ENCODE data around the gene PVALB. TPM values are rescaled to one million over a fixed set of nuclear protein-coding genes. Genes with fewer than 3 reads are reported as not detected.

Gene PVALB
- total RNA-seq, 2 donors from 2014 or later: not detected

DNA sequence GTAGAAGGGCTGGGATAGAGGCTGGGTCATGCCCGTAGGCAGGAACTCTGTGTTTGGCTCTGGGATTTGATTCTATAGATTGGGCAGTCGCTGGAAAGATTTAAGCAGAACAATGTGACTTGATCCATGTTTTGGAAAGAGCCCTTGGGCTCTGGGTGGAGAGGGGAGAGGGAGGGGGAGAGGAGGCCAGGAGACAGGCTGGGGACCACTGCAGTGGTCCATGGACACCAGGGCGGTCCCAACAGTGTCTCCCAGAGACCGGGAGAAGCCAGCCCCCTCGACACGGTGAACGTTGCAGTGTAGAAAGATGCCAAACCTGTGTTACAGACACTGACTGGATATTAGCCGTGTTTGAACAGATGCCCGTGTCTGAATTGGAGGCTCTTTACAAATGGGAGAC is 19.5 kb downstream of the PVALB start:
- no peak overlapping the region for H3K4me3 Mint-ChIP-seq
- DNase-seq: no peak
- H3K27ac Mint-ChIP-seq: no peak overlapping the region
- no peaks in the 10 kb centered on the region for H3K27me3 Mint-ChIP-seq (ENCODE audit: low read depth)
- H3K9me3 Mint-ChIP-seq: no peaks in the 10 kb centered on the region
- ATAC-seq (replicated peaks in 1 of 2): no peak
- H3K36me3 Mint-ChIP-seq (ENCODE audit: insufficient read depth in 2 of 2): no peaks in the 10 kb centered on the region
- no peaks in the 10 kb centered on the region for H3K4me1 Mint-ChIP-seq (ENCODE audit: low read depth)

DNA sequence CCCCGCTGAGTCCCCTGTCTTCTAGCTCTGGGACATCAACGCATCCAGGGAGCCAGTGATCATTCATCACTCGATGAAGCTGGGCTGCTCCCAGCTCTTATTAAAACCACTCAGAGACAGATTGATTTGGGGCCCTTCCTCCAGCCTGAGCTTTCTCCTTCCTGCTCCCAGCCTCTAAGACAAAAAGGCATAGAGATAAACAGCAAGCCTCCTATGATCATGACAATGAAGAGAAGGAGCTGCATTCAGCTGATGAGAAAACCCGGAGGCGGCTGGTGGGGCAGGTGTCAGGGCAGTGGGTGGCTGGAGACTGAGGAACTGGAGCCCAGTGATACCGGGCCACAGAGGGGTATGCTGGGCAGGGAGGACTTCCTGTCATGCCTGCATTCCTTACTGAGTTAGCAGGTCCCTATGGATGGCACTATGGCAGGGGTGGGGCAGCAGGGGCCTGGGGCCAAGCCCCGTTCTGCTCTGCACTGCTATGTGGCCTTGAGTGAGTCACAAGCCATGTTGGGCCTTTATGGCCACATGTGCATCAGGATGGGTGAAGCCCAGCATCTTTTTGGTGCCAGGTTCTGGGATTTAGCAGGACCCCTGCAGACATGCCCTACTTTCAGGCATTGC is 20.2 kb downstream of the PVALB start:
- H3K36me3 Mint-ChIP-seq (ENCODE audit: insufficient read depth in 2 of 2): no peaks in the 10 kb centered on the region
- no peak overlapping the region for H3K4me3 Mint-ChIP-seq
- H3K27ac Mint-ChIP-seq: no peak overlapping the region
- ATAC-seq (replicated peaks in 1 of 2) (no peak), DNase-seq (no peak)
- H3K27me3 Mint-ChIP-seq (ENCODE audit: low read depth): no peaks in the 10 kb centered on the region
- H3K9me3 Mint-ChIP-seq: no peaks in the 10 kb centered on the region
- H3K4me1 Mint-ChIP-seq (ENCODE audit: low read depth): no peaks in the 10 kb centered on the region

DNA sequence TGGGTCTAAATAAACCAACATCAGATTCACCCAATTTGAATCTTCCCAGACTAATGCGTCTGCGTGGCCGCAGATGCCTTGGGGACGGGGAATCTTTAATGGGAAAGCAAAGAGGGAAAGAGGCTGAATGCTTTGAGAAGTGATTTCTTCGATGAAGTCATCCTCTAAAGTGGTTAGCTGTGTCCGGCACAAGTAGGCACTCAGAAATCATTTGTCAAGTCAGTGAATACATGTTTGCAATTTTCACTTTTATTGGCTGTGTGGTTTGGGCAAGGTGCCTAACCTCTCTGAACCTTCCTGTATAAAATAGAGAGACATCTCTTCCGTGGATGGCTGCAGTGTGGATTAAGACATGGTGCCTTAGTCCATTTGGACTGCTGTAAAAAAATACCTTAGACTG is 21.2 kb downstream of the PVALB start:
- DNase-seq: no peak
- no peak for ATAC-seq (replicated peaks in 1 of 2)
- Mint-ChIP-seq H3K9me3 (no peaks in the 10 kb centered on the region), H3K4me3 (no peak overlapping the region), H3K36me3 (ENCODE audit: insufficient read depth in 2 of 2) (no peaks in the 10 kb centered on the region), H3K4me1 (ENCODE audit: low read depth) (peaks cover 9% of the 10 kb centered on the region), H3K27me3 (ENCODE audit: low read depth) (no peaks in the 10 kb centered on the region), H3K27ac (no peak overlapping the region)

- Mint-ChIP-seq H3K9me3 (no peaks in the 10 kb centered on the region), H3K36me3 (ENCODE audit: insufficient read depth in 2 of 2) (no peaks in the 10 kb centered on the region), H3K27me3 (ENCODE audit: low read depth) (no peaks in the 10 kb centered on the region), H3K4me3 (peak overlapping the region in 1 of 2 donors; percentile 13), H3K27ac (no peak overlapping the region), H3K4me1 (ENCODE audit: low read depth) (peaks cover 15% of the 10 kb centered on the region)
- ATAC-seq (replicated peaks in 1 of 2) (peak; percentile 100), DNase-seq (peak; percentile 67 to 69)
Observed at GRCh38 chr22:36790648-36791047, 26.2 kb downstream of the PVALB start.

- peaks cover 19% of the 10 kb centered on the region for H3K4me1 Mint-ChIP-seq (ENCODE audit: low read depth)
- H3K36me3 Mint-ChIP-seq (ENCODE audit: insufficient read depth in 2 of 2): no peaks in the 10 kb centered on the region
- no peak overlapping the region for H3K27ac Mint-ChIP-seq
- peaks cover 6% of the 10 kb centered on the region for H3K27me3 Mint-ChIP-seq (ENCODE audit: low read depth)
- ATAC-seq (replicated peaks in 1 of 2) (no peak), DNase-seq (no peak)
- H3K9me3 Mint-ChIP-seq: no peaks in the 10 kb centered on the region
- H3K4me3 Mint-ChIP-seq: no peak overlapping the region
Observed at GRCh38 chr22:36787204-36787988, 29.4 kb downstream of the PVALB start.

DNA sequence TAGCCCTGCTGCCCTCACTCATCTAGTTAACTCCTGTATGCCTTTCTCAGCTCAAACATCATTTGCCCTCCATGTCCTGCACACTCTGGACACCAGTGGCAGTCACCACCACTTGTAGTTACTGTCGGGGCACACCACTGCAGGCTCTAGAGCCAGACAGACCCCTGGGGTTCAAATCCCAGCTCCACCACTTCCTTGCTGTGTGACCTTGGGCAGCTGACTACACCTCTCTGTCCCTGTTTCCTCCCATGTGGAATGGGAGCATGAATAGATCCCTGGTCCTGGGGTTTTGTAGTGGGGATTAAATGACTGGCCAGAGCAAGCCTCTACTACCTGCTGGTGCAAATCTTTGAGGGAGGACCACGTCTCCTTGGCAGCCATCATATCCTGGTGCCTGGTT is 33.1 kb downstream of the PVALB start:
- H3K4me3 Mint-ChIP-seq: no peak overlapping the region
- H3K9me3 Mint-ChIP-seq: no peaks in the 10 kb centered on the region
- H3K27ac Mint-ChIP-seq: no peak overlapping the region
- no peaks in the 10 kb centered on the region for H3K36me3 Mint-ChIP-seq (ENCODE audit: insufficient read depth in 2 of 2)
- DNase-seq (no peak), ATAC-seq (replicated peaks in 1 of 2) (no peak)
- peaks cover 28% of the 10 kb centered on the region for H3K4me1 Mint-ChIP-seq (ENCODE audit: low read depth)
- H3K27me3 Mint-ChIP-seq (ENCODE audit: low read depth): peaks cover 6% of the 10 kb centered on the region

DNA sequence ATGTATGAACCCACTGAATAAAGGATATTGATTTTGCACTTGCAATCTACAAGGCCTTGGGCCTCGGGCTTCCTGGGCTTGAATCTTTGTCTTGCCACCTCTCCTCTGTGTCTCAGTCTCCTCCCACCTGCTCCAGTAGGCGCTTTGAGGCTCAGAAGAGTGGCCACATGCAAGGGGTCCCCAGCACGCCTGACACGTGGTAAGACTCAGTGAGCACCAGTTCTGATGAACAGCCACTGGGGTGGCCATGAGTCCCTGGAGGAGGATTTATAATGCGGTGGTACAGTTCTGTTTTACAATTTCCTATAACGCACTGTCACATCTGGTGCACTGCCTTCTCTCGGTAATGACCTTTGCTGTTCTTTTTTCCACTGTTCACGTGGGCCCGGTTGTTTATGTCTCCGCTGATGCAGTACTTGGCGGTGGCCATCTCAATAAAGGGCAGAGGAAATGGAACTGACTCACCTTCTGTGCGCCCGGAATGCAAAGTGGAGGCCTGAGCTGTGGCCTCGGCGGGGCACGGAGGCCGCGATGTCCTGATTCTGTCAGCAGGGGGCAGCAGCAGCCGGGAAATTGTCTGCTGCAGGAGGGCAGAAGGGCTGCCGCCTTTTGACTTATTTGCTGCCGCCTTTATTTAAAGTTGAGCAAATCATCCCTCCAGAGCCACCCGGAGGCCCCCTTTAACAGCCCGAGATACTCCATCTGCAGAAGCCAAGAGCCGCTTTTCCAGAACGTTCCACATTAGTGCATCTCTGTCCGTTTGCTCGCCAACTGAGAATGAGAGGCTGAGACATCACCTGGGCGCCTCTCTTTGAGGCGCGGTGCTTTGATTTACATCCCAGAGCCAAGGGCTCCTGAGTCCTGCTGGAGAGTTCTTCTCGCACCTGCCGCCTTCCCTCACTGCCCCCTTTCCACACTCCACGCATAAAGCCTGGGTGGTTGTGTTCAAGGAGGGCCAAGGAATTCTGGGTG is 34.9 kb downstream of the PVALB start:
- no peaks in the 10 kb centered on the region for H3K9me3 Mint-ChIP-seq
- peak; percentile 90 to 95 for DNase-seq
- no peaks in the 10 kb centered on the region for H3K36me3 Mint-ChIP-seq (ENCODE audit: insufficient read depth in 2 of 2)
- peak overlapping the region; percentile 34 to 53 for H3K4me3 Mint-ChIP-seq
- H3K4me1 Mint-ChIP-seq (ENCODE audit: low read depth): peaks cover 45% of the 10 kb centered on the region
- H3K27me3 Mint-ChIP-seq (ENCODE audit: low read depth): peaks cover 6% of the 10 kb centered on the region
- ATAC-seq (replicated peaks in 1 of 2): peak; percentile 98 to 99
- peak overlapping the region; percentile 45 for H3K27ac Mint-ChIP-seq

GRCh38 chr22:36778020-36778419 is 38.8 kb downstream of the PVALB start:
- no peak for ATAC-seq (replicated peaks in 1 of 2)
- peak overlapping the region; percentile 4 to 9 for H3K4me3 Mint-ChIP-seq
- H3K27me3 Mint-ChIP-seq (ENCODE audit: low read depth): peaks cover under 1% of the 10 kb centered on the region
- H3K36me3 Mint-ChIP-seq (ENCODE audit: insufficient read depth in 2 of 2): no peaks in the 10 kb centered on the region
- no peaks in the 10 kb centered on the region for H3K9me3 Mint-ChIP-seq
- peaks cover 61% of the 10 kb centered on the region for H3K4me1 Mint-ChIP-seq (ENCODE audit: low read depth)
- no peak for DNase-seq
- H3K27ac Mint-ChIP-seq: no peak overlapping the region

DNA sequence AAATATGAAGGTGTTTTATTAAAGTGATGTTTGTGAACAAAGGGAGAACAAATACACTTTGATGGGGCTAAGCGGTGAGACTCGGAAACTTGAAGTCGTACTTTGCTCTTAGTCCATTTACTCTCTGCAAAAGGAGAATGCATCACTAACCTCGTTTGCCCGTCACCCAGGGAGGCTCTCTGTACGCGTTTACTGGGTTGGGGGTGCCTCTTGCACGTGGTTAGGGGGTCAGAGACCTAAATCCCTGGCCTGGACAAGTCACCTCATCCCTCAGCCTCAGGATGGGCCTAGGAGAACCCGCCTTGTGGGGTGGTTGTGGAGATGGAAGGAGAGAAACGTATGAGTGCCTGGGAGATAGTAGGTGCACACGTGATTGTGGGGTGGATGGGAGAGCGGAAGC is 40.1 kb downstream of the PVALB start:
- Mint-ChIP-seq H3K27ac (peak overlapping the region; percentile 95), H3K4me3 (peak overlapping the region; percentile 93 to 95), H3K36me3 (ENCODE audit: insufficient read depth in 2 of 2) (no peaks in the 10 kb centered on the region), H3K27me3 (ENCODE audit: low read depth) (no peaks in the 10 kb centered on the region), H3K9me3 (no peaks in the 10 kb centered on the region), H3K4me1 (ENCODE audit: low read depth) (peaks cover 50% of the 10 kb centered on the region)
- ATAC-seq (replicated peaks in 1 of 2) (no peak), DNase-seq (peak; percentile 10 to 13)

DNA sequence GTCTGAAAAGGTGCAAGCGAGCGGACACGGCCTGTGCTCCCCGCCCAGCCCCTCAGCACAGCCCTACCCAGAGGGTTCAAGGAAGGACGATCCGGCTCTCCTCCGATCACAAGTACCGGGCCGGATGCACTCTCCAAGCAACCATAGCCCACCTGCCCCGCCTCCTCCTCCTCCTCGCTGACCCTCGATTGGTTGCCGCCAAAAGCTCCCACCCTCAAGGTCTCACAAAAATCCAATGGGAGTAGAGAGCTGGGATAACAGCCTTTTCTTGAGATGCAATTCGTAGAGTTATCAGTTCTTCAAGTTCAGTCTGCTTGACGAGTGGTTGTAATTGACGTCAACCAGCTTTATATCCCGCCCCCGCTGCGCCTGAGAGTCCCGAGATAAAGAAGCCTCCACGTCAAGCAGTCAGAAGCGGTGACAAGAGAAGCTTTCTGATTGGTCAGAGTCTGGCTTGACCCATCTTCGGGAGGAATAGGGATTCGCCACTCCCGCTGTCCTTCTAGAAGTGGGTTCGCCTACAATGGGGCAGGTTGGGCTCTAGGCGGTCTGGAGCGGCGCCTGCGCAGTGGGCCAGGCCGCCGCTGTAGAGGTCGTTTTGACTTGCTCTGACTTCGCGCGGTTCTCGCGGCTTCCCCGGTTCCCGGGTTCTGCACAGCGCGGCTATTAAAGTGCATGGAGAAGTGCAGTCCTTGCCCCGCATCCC is 40.7 kb downstream of the PVALB start, which contains the start of gene IFT27:
TSS of gene IFT27 (minus strand) at position 156 of the 706 bp plus-strand sequence. CDS start 412 bp downstream, outside the sequence.
- Mint-ChIP-seq H3K27ac (peak within 1 kb of the TSS; percentile 95), H3K27me3 (ENCODE audit: low read depth) (no peaks in the 10 kb centered on the region), H3K4me3 (peak within 1 kb of the TSS; percentile 93 to 95), H3K9me3 (no peaks in the 10 kb centered on the region), H3K36me3 (ENCODE audit: insufficient read depth in 2 of 2) (no peaks in the 10 kb centered on the region), H3K4me1 (ENCODE audit: low read depth) (peaks cover 44% of the 10 kb centered on the region)
- ATAC-seq (replicated peaks in 1 of 2): peak; percentile 92 to 93
- peak; percentile 94 to 99 for DNase-seq

DNA sequence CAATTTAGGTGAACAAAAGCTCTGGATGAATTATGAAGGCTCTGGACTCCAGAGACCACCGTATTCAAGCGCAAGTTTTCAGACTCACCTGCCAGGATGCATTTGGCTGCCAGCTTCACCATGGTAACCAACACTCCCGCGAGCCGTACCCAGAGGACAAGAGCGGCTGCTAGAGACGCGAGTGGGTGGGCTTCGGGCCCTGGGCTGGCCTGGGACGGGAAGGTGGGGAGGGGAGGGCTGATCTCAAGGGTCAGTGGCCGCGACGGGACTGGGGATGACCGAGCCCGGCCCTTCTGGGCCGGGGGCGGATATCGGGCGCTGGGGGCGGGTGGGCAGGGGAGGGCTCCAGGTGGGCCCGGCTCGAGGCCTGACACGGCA is 41.3 kb downstream of the PVALB start:
- Mint-ChIP-seq H3K27me3 (ENCODE audit: low read depth) (no peaks in the 10 kb centered on the region), H3K4me3 (peak overlapping the region; percentile 93), H3K4me1 (ENCODE audit: low read depth) (peaks cover 41% of the 10 kb centered on the region), H3K27ac (peak overlapping the region; percentile 89), H3K9me3 (no peaks in the 10 kb centered on the region), H3K36me3 (ENCODE audit: insufficient read depth in 2 of 2) (no peaks in the 10 kb centered on the region)
- ATAC-seq (replicated peaks in 1 of 2): peak; percentile 1 to 5
- DNase-seq: peak; percentile 29 to 38

GRCh38 chr22:36773935-36774334 is 42.9 kb downstream of the PVALB start:
- Mint-ChIP-seq H3K36me3 (ENCODE audit: insufficient read depth in 2 of 2) (no peaks in the 10 kb centered on the region), H3K4me3 (no peak overlapping the region), H3K27me3 (ENCODE audit: low read depth) (no peaks in the 10 kb centered on the region), H3K27ac (no peak overlapping the region), H3K4me1 (ENCODE audit: low read depth) (peaks cover 35% of the 10 kb centered on the region), H3K9me3 (no peaks in the 10 kb centered on the region)
- no peak for ATAC-seq (replicated peaks in 1 of 2)
- no peak for DNase-seq

All from activated T-cell treated with anti-CD3 and anti-CD28 coated beads, Interleukin-2, amount 50 U/mL, for 72 hours (primary cell).